Measurements from ENCODE around the gene MAPT. TPM values are rescaled to one million over a fixed set of nuclear protein-coding genes. Genes with fewer than 3 reads are reported as not detected.

The MAPT gene
- total RNA-seq, 1 experiment from 2014 or later, result 37.5 TPM

DNA sequence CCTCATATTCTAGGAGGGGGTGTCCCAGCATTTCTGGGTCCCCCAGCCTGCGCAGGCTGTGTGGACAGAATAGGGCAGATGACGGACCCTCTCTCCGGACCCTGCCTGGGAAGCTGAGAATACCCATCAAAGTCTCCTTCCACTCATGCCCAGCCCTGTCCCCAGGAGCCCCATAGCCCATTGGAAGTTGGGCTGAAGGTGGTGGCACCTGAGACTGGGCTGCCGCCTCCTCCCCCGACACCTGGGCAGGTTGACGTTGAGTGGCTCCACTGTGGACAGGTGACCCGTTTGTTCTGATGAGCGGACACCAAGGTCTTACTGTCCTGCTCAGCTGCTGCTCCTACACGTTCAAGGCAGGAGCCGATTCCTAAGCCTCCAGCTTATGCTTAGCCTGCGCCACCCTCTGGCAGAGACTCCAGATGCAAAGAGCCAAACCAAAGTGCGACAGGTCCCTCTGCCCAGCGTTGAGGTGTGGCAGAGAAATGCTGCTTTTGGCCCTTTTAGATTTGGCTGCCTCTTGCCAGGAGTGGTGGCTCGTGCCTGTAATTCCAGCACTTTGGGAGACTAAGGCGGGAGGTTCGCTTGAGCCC is 116.3 kb downstream of the MAPT start:
- Histone ChIP-seq H3K79me2 (ENCODE audit: insufficient read depth, low read length) (no peaks in the 10 kb centered on the region), H3K4me2 (ENCODE audit: low read length) (no peak overlapping the region), H3K9ac (ENCODE audit: low read length) (no peak overlapping the region), H3K27ac (ENCODE audit: low read depth, low read length) (no peak overlapping the region), H3K9me3 (ENCODE audit: control insufficient read depth in 1 of 2, insufficient read depth in 1 of 2, low read depth in 1 of 2, low read length in 2 of 2) (no peaks in the 10 kb centered on the region), H3K27me3 (ENCODE audit: insufficient read depth, low read length) (no peaks in the 10 kb centered on the region), H3K4me3 (replicated peaks in 1 of 2; ENCODE audit: low read depth in 1 of 2, low read length in 2 of 2) (no peak overlapping the region), H4K20me1 (ENCODE audit: insufficient read depth) (no peaks in the 10 kb centered on the region), H2AFZ (ENCODE audit: low read depth, low read length, poor library complexity, severe bottlenecking) (no peak overlapping the region), H3K9me2 (ENCODE audit: insufficient read depth) (no peaks in the 10 kb centered on the region), H3K4me1 (ENCODE audit: control insufficient read depth in 1 of 2, insufficient read depth in 2 of 2, low read length in 2 of 2) (no peaks in the 10 kb centered on the region), H3K36me3 (ENCODE audit: control insufficient read depth in 1 of 2, insufficient read depth in 2 of 2, low read length in 2 of 2) (no peaks in the 10 kb centered on the region)
- ChIA-PET CTCF (no interaction called here), RAD21 (ENCODE audit: low non-redundant PET in 1 of 2, low total read pairs in 2 of 2, uncharacterized antibody in 2 of 2, unreplicated experiment in 2 of 2) (no interaction called here), POLR2A (no interaction called here)
- ATAC-seq (peak; percentile 59), DNase-seq (ENCODE audit: low read depth, low spot score) (no peak)
- TF ChIP-seq SP1 (IDR thresholded peaks at IDR 0.05; ENCODE audit: low read depth), result no peak
- no TSS peak for BruUV-seq (replicated peaks)
- intact Hi-C loops (cut with micrococcal nuclease), result no loop called here

DNA sequence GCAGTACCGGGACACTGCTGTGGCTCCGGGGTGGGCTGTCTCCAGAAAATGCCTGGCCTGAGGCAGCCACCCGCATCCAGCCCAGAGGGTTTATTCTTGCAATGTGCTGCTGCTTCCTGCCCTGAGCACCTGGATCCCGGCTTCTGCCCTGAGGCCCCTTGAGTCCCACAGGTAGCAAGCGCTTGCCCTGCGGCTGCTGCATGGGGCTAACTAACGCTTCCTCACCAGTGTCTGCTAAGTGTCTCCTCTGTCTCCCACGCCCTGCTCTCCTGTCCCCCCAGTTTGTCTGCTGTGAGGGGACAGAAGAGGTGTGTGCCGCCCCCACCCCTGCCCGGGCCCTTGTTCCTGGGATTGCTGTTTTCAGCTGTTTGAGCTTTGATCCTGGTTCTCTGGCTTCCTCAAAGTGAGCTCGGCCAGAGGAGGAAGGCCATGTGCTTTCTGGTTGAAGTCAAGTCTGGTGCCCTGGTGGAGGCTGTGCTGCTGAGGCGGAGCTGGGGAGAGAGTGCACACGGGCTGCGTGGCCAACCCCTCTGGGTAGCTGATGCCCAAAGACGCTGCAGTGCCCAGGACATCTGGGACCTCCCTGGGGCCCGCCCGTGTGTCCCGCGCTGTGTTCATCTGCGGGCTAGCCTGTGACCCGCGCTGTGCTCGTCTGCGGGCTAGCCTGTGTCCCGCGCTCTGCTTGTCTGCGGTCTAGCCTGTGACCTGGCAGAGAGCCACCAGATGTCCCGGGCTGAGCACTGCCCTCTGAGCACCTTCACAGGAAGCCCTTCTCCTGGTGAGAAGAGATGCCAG is 117.6 kb downstream of the MAPT start:
- ATAC-seq (peak; percentile 15; the same call in 1 of the 2 replicates), DNase-seq (ENCODE audit: low read depth, low spot score) (no peak)
- no peak overlapping the region for H3K27ac ChIP-seq (ENCODE audit: low read depth, low read length)
- H3K9me2 ChIP-seq (ENCODE audit: insufficient read depth), result no peaks in the 10 kb centered on the region
- POLR2A ChIA-PET, result no interaction called here
- CTCF ChIA-PET, result interaction anchor here (0.8 kb wide), 1 partner anchor 33 kb away, joined by 4 read pairs; no protein-coding TSS in a partner anchor
- no peaks in the 10 kb centered on the region for H3K4me1 ChIP-seq (ENCODE audit: control insufficient read depth in 1 of 2, insufficient read depth in 2 of 2, low read length in 2 of 2)
- no peaks in the 10 kb centered on the region for H3K9me3 ChIP-seq (ENCODE audit: control insufficient read depth in 1 of 2, insufficient read depth in 1 of 2, low read depth in 1 of 2, low read length in 2 of 2)
- no peak overlapping the region for H2AFZ ChIP-seq (ENCODE audit: low read depth, low read length, poor library complexity, severe bottlenecking)
- no peaks in the 10 kb centered on the region for H3K27me3 ChIP-seq (ENCODE audit: insufficient read depth, low read length)
- no peak overlapping the region for H3K9ac ChIP-seq (ENCODE audit: low read length)
- H3K36me3 ChIP-seq (ENCODE audit: control insufficient read depth in 1 of 2, insufficient read depth in 2 of 2, low read length in 2 of 2), result no peaks in the 10 kb centered on the region
- no peaks in the 10 kb centered on the region for H3K79me2 ChIP-seq (ENCODE audit: insufficient read depth, low read length)
- no peak overlapping the region for H3K4me2 ChIP-seq (ENCODE audit: low read length)
- H4K20me1 ChIP-seq (ENCODE audit: insufficient read depth), result no peaks in the 10 kb centered on the region
- intact Hi-C loops (cut with micrococcal nuclease), result no loop called here
- no peak overlapping the region for H3K4me3 ChIP-seq (replicated peaks in 1 of 2; ENCODE audit: low read depth in 1 of 2, low read length in 2 of 2)
- BruUV-seq (replicated peaks), result no TSS peak
- RAD21 ChIA-PET (ENCODE audit: low non-redundant PET in 1 of 2, low total read pairs in 2 of 2, uncharacterized antibody in 2 of 2, unreplicated experiment in 2 of 2), result no interaction called here
- TF ChIP-seq POLR2A (IDR thresholded peaks at IDR 0.05; ENCODE audit: borderline replicate concordance, extremely low read depth, insufficient read depth, insufficient read length), result no peak
- TF ChIP-seq, protein P1, sequence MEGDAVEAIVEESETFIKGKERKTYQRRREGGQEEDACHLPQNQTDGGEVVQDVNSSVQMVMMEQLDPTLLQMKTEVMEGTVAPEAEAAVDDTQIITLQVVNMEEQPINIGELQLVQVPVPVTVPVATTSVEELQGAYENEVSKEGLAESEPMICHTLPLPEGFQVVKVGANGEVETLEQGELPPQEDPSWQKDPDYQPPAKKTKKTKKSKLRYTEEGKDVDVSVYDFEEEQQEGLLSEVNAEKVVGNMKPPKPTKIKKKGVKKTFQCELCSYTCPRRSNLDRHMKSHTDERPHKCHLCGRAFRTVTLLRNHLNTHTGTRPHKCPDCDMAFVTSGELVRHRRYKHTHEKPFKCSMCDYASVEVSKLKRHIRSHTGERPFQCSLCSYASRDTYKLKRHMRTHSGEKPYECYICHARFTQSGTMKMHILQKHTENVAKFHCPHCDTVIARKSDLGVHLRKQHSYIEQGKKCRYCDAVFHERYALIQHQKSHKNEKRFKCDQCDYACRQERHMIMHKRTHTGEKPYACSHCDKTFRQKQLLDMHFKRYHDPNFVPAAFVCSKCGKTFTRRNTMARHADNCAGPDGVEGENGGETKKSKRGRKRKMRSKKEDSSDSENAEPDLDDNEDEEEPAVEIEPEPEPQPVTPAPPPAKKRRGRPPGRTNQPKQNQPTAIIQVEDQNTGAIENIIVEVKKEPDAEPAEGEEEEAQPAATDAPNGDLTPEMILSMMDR (IDR thresholded peaks at IDR 0.05 in 2 of 3, conservative IDR thresholded peaks at IDR 0.05 in 1 of 3; ENCODE audit: borderline replicate concordance in 1 of 3, insufficient read depth in 1 of 3, low read depth in 2 of 3, low read length in 2 of 3), result no peak
- TF ChIP-seq, protein P2, sequence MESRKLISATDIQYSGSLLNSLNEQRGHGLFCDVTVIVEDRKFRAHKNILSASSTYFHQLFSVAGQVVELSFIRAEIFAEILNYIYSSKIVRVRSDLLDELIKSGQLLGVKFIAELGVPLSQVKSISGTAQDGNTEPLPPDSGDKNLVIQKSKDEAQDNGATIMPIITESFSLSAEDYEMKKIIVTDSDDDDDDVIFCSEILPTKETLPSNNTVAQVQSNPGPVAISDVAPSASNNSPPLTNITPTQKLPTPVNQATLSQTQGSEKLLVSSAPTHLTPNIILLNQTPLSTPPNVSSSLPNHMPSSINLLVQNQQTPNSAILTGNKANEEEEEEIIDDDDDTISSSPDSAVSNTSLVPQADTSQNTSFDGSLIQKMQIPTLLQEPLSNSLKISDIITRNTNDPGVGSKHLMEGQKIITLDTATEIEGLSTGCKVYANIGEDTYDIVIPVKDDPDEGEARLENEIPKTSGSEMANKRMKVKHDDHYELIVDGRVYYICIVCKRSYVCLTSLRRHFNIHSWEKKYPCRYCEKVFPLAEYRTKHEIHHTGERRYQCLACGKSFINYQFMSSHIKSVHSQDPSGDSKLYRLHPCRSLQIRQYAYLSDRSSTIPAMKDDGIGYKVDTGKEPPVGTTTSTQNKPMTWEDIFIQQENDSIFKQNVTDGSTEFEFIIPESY (IDR thresholded peaks at IDR 0.05; ENCODE audit: extremely low read depth, insufficient replicate concordance, low read length), result no peak
- TF ChIP-seq RAD21 (IDR thresholded peaks at IDR 0.05; ENCODE audit: low read depth), result no peak
- no peak for TF ChIP-seq POLR2AphosphoS5 (IDR thresholded peaks at IDR 0.05; ENCODE audit: low read depth, low read length)
- TF ChIP-seq FOSL1 (IDR thresholded peaks at IDR 0.05; ENCODE audit: low read depth), result no peak
- TF ChIP-seq EZH2 (IDR thresholded peaks at IDR 0.05), result no peak
- TF ChIP-seq SIN3A (IDR thresholded peaks at IDR 0.05; ENCODE audit: low read depth), result no peak
- TF ChIP-seq YY1 (IDR thresholded peaks at IDR 0.05; ENCODE audit: extremely low read depth, insufficient replicate concordance, low read depth, low read length), result no peak

All from HCT116 (cell line).